Activated CD8-positive, alpha-beta T cell treated with anti-CD3 and anti-CD28 coated beads, Interleukin-2, amount 10 ng/mL, durations not matched to agents 7 days and 5 days (primary cell): ENCODE results near the gene HAS3. TPM values are rescaled to one million over a fixed set of nuclear protein-coding genes. Genes with fewer than 3 reads are reported as not detected.
A peak's percentile ranks its signal among the peaks of the same experiment; 100 is the strongest.
"Not testable (repeated sequence)": the region's sequence is repeated elsewhere in the genome, so short reads cannot be mapped to it uniquely, and the experiment has no call there.

Experiments
- ATAC-seq: fragments of 150-1000 bp; cut with Tn5 transposase; one replicate; pipeline ENCODE4 v1.10.0; 2021; ENCODE audit warnings: moderate library complexity
- CTCF ChIA-PET: fragments of 350-600 bp; sonication (Branson Sonifier 250); formaldehyde crosslinking; loops from one replicate; lab custom pipeline; 2021; ENCODE audit warnings: antibody characterized with exemption; lab: Charles Lee
- POLR2A ChIA-PET: fragments of 350-600 bp; sonication (Branson Sonifier 250); formaldehyde crosslinking; loops from one replicate; lab custom pipeline; 2021; ENCODE audit warnings: antibody characterized with exemption; lab: Charles Lee
- DNase-seq: peaks from one replicate; pipeline ENCODE4 v3.0.0-alpha.2; 2020
- H3K27ac Mint-ChIP-seq: one replicate; pipeline ENCODE4 v1.8.0; 2021; ENCODE audit warnings: mild to moderate bottlenecking, mixed read lengths
- H3K27me3 Mint-ChIP-seq: one replicate; pipeline ENCODE4 v1.8.0; 2021; ENCODE audit warnings: low read depth, mixed read lengths
- H3K36me3 Mint-ChIP-seq: one replicate; pipeline ENCODE4 v1.8.0; 2021; ENCODE audit warnings: low read depth, mixed read lengths
- H3K4me1 Mint-ChIP-seq: one replicate; pipeline ENCODE4 v1.8.0; 2021; ENCODE audit warnings: low read depth, mixed read lengths
- H3K4me3 Mint-ChIP-seq: one replicate; pipeline ENCODE4 v1.8.0; 2021; ENCODE audit warnings: mild to moderate bottlenecking, mixed read lengths
- H3K9me3 Mint-ChIP-seq: one replicate; pipeline ENCODE4 v1.8.0; 2022; ENCODE audit warnings: mixed read lengths; ENCODE audit not compliant: insufficient read depth
- total RNA-seq, 2 experiments: library from RNA; stranded (reverse); gene quantifications; one replicate each; pipeline ENCODE4 v1.2.3, GENCODE V29; 2021

The HAS3 gene
- total RNA-seq, 2 experiments from 2014 or later, result 0.44 to 0.47 TPM

GRCh38 chr16:69132424-69133252, 27.2 kb downstream of the HAS3 start, which contains the start of the genes CHTF8 and UTP4:
Gene CHTF8 (minus strand): TSS chr16:69132588. CDS start chr16:69121458, 11,130 bp downstream.
Gene UTP4 (plus strand): TSS chr16:69132649. CDS start chr16:69133460, 811 bp downstream.
- Mint-ChIP-seq H3K4me1 (peaks cover 54% of the 10 kb centered on the region), H3K9me3 (no peaks in the 10 kb centered on the region), H3K27me3 (no peaks in the 10 kb centered on the region), H3K4me3 (peak within 1 kb of the TSS; percentile 94), H3K27ac (peak within 1 kb of the TSS; percentile 92), H3K36me3 (peaks cover 43% of the 10 kb centered on the region)
- DNase-seq, result peak; percentile 90
- peak; percentile 95 for ATAC-seq
- ChIA-PET CTCF (interaction anchor here (0.8 to 2.4 kb wide), 10 partner anchors 9 to 612 kb away, joined by 3 to 15 read pairs (median 4); partner anchors contain the start of gene HAS3), POLR2A (interaction anchor here (0.6 to 1.9 kb wide), 14 partner anchors 8 to 294 kb away, joined by 3 to 8 read pairs (median 3); partner anchors contain the start of genes SNTB2 and TANGO6)

- Mint-ChIP-seq H3K36me3 (peaks cover 45% of the 10 kb centered on the region), H3K27me3 (no peaks in the 10 kb centered on the region), H3K4me1 (peaks cover 54% of the 10 kb centered on the region), H3K27ac (peak overlapping the region; percentile 92), H3K9me3 (no peaks in the 10 kb centered on the region), H3K4me3 (peak overlapping the region; percentile 94)
- ChIA-PET POLR2A (interaction anchor here (0.6 to 1.9 kb wide), 8 partner anchors 7 to 290 kb away, joined by 3 to 8 read pairs (median 4); partner anchors contain the start of gene TANGO6), CTCF (interaction anchor here (0.6 to 2.4 kb wide), 12 partner anchors 10 to 613 kb away, joined by 3 to 15 read pairs (median 4); partner anchors contain the start of gene HAS3)
- ATAC-seq (no peak), DNase-seq (no peak)
Measured at GRCh38 chr16:69133373-69133954, 28.0 kb downstream of the HAS3 start.

GRCh38 chr16:69138608-69139007, 33.2 kb downstream of the HAS3 start:
- POLR2A ChIA-PET, result no interaction called here
- ATAC-seq (no peak), DNase-seq (no peak)
- no peak overlapping the region for H3K4me3 Mint-ChIP-seq
- peaks cover 67% of the 10 kb centered on the region for H3K36me3 Mint-ChIP-seq
- H3K9me3 Mint-ChIP-seq, result no peaks in the 10 kb centered on the region
- CTCF ChIA-PET, result interaction anchor here (1.4 kb wide), 1 partner anchor 11 kb away, joined by 4 read pairs; no protein-coding TSS in a partner anchor
- no peak overlapping the region for H3K27ac Mint-ChIP-seq
- H3K27me3 Mint-ChIP-seq, result no peaks in the 10 kb centered on the region
- H3K4me1 Mint-ChIP-seq, result peaks cover 23% of the 10 kb centered on the region

DNA sequence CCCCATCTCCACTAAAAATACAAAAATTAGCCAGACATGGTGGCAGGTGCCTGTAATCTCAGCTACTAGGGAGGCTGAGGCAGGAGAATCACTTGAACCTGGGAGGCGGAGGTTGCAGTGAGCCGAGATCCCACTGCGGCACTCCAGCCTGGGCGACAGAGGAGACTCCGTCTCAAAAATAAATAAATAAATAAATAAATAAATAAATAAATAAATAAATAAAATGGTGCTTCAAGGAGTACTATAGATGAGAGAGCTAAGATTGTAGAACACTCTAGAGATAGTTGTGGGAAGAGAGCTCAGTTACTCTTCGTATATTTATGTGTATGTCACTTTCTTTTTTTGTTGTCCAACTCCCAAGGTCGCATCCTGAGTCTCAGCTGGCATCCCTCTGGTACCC, 34.0 kb downstream of the HAS3 start:
- H3K36me3 Mint-ChIP-seq, result peaks cover 63% of the 10 kb centered on the region
- H3K9me3 Mint-ChIP-seq, DNase-seq, H3K27ac Mint-ChIP-seq, H3K27me3 Mint-ChIP-seq, ATAC-seq, H3K4me3 Mint-ChIP-seq: not testable (repeated sequence)
- POLR2A ChIA-PET, result interaction anchor here (0.6 kb wide), 1 partner anchor 28 kb away, joined by 3 read pairs; no protein-coding TSS in a partner anchor
- H3K4me1 Mint-ChIP-seq, result peaks cover 16% of the 10 kb centered on the region
- CTCF ChIA-PET, result interaction anchor here (0.6 to 2.6 kb wide), 3 partner anchors 11 to 201 kb away, joined by 3 to 12 read pairs (median 4); no protein-coding TSS in a partner anchor

GRCh38 chr16:69141014-69141413, 35.6 kb downstream of the HAS3 start:
- Mint-ChIP-seq H3K4me3 (no peak overlapping the region), H3K9me3 (no peaks in the 10 kb centered on the region), H3K27ac (no peak overlapping the region), H3K36me3 (peaks cover 67% of the 10 kb centered on the region), H3K27me3 (no peaks in the 10 kb centered on the region), H3K4me1 (peaks cover 9% of the 10 kb centered on the region)
- ChIA-PET CTCF (interaction anchor here (0.6 to 2.6 kb wide), 5 partner anchors 9 to 1401 kb away, joined by 3 to 12 read pairs (median 3); partner anchors contain the start of gene SNTB2), POLR2A (interaction anchor here (1.6 kb wide), 1 partner anchor 9 kb away, joined by 6 read pairs; the partner anchor contains the start of genes CHTF8 and UTP4)
- ATAC-seq, result no peak
- no peak for DNase-seq

DNA sequence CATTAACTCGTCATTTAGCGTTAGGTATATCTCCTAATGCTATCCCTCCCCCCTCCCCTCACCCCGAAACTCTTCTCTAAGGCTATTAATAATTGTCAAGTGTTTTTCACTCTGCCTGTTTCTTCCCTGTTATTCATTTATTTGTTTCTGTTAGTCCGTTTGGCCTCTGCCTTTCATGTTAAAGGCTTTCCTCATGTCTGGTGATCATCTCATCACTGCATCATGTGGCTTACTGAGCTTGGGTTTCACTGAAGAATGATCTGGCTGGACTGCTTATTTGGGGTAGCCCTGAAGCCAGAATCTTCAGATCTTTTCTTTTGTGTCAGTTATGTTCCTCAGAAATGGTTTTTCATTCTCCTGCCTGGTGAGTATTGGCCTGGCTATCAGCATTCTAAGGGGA, 36.5 kb downstream of the HAS3 start:
- ChIA-PET POLR2A (no interaction called here), CTCF (interaction anchor here (2.6 kb wide), 1 partner anchor 8 kb away, joined by 12 read pairs; no protein-coding TSS in a partner anchor)
- no peaks in the 10 kb centered on the region for H3K9me3 Mint-ChIP-seq
- no peak overlapping the region for H3K4me3 Mint-ChIP-seq
- H3K36me3 Mint-ChIP-seq, result peaks cover 66% of the 10 kb centered on the region
- ATAC-seq (no peak), DNase-seq (no peak)
- H3K27me3 Mint-ChIP-seq, result no peaks in the 10 kb centered on the region
- peaks cover 5% of the 10 kb centered on the region for H3K4me1 Mint-ChIP-seq
- no peak overlapping the region for H3K27ac Mint-ChIP-seq

DNA sequence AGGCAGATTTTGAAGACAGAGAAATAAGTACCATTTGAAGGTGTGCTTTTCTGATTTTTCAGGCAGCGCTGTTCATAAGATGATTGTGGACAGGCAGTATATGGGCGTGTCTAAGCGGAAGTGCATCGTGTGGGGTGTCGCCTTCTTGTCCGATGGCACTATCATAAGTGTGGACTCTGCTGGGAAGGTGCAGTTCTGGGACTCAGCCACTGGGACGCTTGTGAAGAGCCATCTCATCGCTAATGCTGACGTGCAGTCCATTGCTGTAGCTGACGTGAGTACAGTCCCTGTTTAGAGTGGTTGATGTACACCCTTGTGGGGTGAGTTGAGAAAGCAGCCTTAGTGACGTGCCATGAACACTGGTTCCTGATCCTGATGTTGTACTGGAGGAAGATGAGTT, 37.7 kb downstream of the HAS3 start:
- no peak for ATAC-seq
- DNase-seq, result no peak
- Mint-ChIP-seq H3K4me3 (no peak overlapping the region), H3K27ac (no peak overlapping the region), H3K36me3 (peaks cover 60% of the 10 kb centered on the region), H3K27me3 (no peaks in the 10 kb centered on the region), H3K4me1 (no peaks in the 10 kb centered on the region), H3K9me3 (no peaks in the 10 kb centered on the region)
- CTCF ChIA-PET, result no interaction called here
- POLR2A ChIA-PET, result no interaction called here

- CTCF ChIA-PET, result interaction anchor here (1.0 kb wide), 1 partner anchor 140 kb away, joined by 3 read pairs; no protein-coding TSS in a partner anchor
- DNase-seq (no peak), ATAC-seq (no peak)
- Mint-ChIP-seq H3K4me3 (no peak overlapping the region), H3K9me3 (no peaks in the 10 kb centered on the region), H3K27me3 (no peaks in the 10 kb centered on the region), H3K4me1 (no peaks in the 10 kb centered on the region), H3K27ac (no peak overlapping the region), H3K36me3 (peaks cover 49% of the 10 kb centered on the region)
- POLR2A ChIA-PET, result interaction anchor here (1.3 kb wide), 1 partner anchor 13 kb away, joined by 6 read pairs; the partner anchor contains the start of genes CHTF8 and UTP4
Measured at GRCh38 chr16:69145658-69146057, 40.2 kb downstream of the HAS3 start.

- not testable (repeated sequence) for H3K4me1 Mint-ChIP-seq, H3K27me3 Mint-ChIP-seq, H3K27ac Mint-ChIP-seq, H3K9me3 Mint-ChIP-seq, ATAC-seq, DNase-seq, H3K4me3 Mint-ChIP-seq
- POLR2A ChIA-PET, result interaction anchor here (1.1 kb wide), 1 partner anchor 17 kb away, joined by 3 read pairs; the partner anchor contains the start of gene UTP4
- CTCF ChIA-PET, result interaction anchor here (0.9 to 5.8 kb wide), 23 partner anchors 9 to 247 kb away, joined by 3 to 95 read pairs (median 5); partner anchors contain the start of genes CHTF8, PDF, SNTB2 and UTP4
- peaks cover 43% of the 10 kb centered on the region for H3K36me3 Mint-ChIP-seq
Measured at GRCh38 chr16:69149621-69150020, 44.2 kb downstream of the HAS3 start.

DNA sequence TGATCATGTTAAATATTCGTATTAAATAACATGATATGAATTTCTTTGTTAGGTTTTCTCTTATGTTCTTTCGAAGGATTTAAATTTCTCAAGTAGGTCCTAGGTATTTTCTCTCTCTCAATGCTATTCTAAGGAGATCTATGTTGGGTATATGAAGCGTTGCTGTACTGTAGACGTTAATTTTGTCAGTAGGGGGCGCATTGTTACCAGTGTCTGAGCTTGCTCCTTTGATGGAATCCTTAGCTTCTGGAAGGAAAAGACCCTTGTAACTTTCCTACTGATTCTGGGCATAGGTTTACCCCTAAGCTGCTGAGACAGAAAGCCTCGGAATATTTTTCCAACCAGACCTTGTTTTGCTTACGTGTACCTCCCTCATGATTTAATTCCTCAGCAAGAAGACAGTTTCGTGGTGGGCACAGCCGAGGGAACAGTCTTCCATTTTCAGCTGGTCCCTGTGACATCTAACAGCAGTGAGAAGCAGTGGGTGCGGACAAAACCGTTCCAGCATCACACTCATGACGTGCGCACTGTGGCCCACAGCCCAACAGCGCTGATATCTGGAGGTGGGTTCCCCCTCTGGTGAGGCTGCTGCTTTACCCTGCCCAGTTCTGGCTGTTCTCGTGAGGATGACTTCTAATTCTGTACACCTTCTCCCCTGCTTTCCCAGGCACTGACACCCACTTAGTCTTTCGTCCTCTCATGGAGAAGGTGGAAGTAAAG, 44.9 kb downstream of the HAS3 start:
- Mint-ChIP-seq H3K9me3 (no peaks in the 10 kb centered on the region), H3K27me3 (no peaks in the 10 kb centered on the region), H3K27ac (peak overlapping the region; percentile 32), H3K4me3 (no peak overlapping the region), H3K4me1 (no peaks in the 10 kb centered on the region), H3K36me3 (peaks cover 45% of the 10 kb centered on the region)
- ChIA-PET CTCF (interaction anchor here (0.6 to 5.8 kb wide), 30 partner anchors 8 to 630 kb away, joined by 3 to 95 read pairs (median 4); partner anchors contain the start of genes CHTF8, PDF, SNTB2 and UTP4), POLR2A (interaction anchor here (1.1 kb wide), 1 partner anchor 17 kb away, joined by 3 read pairs; the partner anchor contains the start of gene UTP4)
- DNase-seq (peak; percentile 72), ATAC-seq (peak; percentile 81)
